DMS53 (cell line): ENCODE measurements around the gene AHCTF1.
A peak's percentile ranks its signal among the peaks of the same experiment; 100 is the strongest.
"Not testable (repeated sequence)": the region's sequence is repeated elsewhere in the genome, so short reads cannot be mapped to it uniquely, and the experiment has no call there.

ENCODE experiments used
- DNase-seq: peaks from one replicate; lab custom pipeline; 2025; lab: John Stamatoyannopoulos, UW

AHCTF1 gene

GRCh38 chr1:246836209-246836966, 95.4 kb downstream of the AHCTF1 start:
- peak; percentile 48 for DNase-seq

DNA sequence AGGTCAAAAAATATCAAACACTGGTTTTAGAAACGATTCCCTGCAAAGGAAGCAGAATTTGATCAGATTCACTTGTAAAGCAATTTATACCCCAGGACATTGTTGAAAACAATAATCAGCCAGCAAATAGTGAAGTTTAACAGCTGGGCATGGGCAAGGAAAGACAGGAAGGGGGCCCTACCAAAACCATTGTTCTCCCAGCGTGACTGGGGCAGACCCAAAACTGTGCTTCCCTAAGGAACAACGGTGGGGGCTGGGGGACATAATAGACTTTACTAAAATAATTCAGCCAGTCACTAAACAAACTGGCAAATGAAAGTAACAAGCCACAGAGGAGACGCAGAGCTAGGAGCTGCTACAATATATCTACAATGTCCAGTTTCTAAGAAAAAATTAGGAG, 100.2 kb downstream of the AHCTF1 start:
- DNase-seq = no peak

DNA sequence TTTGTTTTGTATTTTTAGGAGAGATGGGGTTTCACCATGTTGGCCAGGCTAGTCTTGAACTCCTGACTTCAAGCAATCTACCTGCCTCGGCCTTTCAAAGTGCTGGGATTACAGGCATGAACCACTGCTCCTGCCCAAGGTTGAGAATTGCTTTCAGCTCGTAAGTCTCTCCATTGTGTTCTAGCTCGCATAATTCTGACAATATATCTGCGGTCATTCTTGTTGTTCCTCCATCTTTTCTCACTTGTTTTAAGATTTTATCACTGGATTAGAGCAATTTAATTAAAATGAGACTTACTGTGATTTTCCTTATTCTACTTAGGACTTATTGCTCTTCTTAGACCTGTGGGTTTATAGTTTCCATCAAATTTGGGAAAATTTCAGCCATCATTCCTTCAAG, 102.9 kb downstream of the AHCTF1 start:
- no peak for DNase-seq

DNA sequence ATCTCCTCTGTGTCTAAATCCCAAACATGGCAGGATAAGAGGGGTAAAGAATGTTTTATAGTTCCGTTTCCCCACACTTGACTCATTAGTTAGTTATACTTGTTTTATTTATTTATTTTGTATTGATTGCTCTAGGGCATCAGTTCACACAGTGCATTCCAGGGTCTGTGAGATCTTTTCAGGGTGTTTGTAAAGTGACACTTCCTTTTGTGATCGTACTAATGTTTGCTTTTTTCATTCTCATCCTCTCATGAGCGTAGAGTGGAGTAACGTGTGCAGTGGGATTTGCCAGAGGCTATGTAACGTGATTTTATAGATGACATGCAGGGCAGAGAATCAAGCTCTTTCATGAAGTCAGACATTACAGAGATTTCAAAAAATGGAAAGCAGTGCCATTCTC, 104.4 kb downstream of the AHCTF1 start:
- peak; percentile 89 for DNase-seq

- no peak for DNase-seq
Observed at GRCh38 chr1:246825557-246826175, 106.1 kb downstream of the AHCTF1 start.

DNA sequence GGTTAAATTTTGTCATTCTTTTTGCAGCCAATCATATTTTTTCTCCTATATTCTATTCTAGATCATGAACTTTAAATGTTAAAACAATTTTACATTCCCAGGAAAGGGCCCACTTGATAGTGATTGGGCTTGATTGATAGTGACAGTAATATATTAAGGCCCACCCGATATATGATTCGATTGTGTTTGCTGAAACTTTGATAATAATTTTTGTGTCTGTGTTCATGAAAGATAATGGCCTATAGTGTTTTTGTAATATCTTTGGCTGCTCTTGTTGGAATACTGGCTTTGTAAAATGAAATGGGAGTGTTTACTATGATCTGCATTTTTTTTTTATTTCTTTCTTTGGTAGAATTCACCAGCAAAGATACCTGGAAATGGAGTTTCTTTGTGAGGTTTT, 107.2 kb downstream of the AHCTF1 start:
- DNase-seq = no peak

GRCh38 chr1:246822154-246822553, 109.6 kb downstream of the AHCTF1 start:
- DNase-seq = not testable (repeated sequence)

DNA sequence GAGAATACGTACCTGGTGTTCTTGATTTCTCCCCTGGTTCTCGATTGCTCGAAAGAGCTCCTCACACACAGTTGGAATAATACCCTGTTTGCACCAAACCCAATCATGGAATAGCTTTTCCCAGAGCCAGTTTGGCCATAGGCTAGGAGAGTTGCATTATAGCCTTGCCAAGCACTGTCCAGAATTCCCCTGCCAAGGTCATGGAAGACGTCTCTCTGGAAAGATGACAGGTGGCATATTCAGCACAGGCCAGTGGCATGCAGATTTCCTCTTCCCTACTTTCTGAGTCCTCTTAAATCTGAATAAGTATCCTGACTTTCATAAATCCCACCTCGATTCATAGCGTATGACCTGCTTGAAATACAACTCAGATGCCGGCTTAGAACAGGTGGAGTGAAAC, 111.1 kb downstream of the AHCTF1 start:
- no peak for DNase-seq

DNA sequence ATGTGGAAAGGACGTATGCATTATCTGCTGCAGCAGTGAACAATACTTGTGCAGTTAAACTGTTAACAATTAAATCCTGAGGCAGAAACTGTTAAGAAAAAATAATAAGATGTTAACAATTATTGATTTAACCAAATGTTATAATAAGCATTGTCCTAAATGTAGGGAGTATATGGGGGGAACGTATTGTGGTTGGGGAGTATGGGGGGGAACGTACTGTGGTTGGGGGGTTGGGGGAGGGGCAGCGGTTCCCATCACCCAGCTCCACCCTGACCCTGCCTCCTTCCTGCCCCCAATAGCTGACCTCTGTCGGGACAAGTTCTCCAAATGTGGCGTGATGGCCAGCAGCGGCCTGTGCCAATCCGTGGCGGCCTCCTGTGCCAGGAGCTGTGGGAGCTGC, 114.0 kb downstream of the AHCTF1 start:
- DNase-seq = not testable (repeated sequence)

DNA sequence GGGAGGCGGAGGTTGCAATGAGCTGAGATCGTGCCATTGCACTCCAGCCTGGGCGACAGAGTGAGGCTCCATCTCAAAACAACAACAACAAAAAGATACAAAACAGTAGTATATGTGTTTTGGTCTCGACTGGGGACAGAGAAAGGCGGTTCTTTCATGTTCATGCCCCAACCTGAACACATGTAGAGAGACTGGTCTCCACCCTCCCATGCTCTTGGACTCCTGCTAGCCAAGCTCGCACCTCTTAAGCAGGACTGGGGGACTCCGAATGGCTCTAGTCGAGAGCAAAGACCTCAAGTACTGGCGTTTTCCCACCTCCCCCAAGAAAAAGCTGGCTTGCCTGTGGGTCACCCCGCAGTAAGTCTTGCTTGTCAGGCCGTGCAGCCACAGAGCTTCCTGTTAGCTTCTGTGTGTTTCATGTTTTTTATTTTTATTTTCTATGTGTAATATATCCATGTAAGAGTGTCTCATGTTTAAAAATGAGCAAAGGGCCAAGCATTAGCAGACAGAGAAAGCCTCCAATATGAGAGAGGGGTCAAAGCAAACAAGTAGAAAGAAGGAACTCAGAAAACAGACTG, 116.0 kb downstream of the AHCTF1 start:
- DNase-seq = no peak

GRCh38 chr1:246814890-246815289, 116.9 kb downstream of the AHCTF1 start:
- DNase-seq = no peak

DNA sequence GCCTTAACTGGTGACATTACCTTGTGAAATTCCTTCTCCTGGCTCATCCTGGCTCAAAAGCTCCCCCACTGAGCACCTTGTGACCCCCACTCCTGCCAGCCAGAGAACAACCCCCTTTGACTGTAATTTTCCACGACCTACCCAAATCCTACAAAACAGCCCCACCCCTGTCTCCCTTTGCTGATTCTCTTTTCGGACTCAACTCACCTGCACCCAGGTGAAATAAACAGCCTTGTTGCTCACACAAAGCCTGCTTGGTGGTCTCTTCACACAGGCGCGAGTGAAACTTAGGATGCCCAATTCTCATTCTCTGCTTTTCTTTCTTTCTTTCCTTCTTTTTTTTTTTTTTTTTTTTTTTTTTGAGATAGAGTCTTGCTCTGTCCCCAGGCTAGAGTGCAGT, 118.4 kb downstream of the AHCTF1 start:
- DNase-seq = not testable (repeated sequence)

DNA sequence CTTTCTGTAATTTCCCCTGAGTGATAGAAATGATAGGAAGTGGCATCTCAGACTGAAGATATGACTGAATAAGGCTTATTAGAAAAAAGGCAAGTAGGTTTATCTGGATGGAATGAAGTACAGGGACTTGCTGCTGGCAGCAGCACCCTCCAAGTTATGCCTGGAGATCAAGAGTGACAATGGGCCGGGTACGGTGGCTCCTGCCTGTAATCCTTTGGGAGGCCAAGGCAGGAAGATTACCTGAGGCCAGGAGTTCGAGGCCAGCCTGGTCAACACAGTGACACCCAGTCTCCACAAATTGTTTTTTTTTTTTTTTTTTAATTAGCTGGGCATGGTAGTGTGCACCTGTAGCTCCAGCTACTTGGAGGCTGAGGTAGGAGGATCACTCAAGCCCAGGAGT, 119.8 kb downstream of the AHCTF1 start:
- no peak for DNase-seq

DNA sequence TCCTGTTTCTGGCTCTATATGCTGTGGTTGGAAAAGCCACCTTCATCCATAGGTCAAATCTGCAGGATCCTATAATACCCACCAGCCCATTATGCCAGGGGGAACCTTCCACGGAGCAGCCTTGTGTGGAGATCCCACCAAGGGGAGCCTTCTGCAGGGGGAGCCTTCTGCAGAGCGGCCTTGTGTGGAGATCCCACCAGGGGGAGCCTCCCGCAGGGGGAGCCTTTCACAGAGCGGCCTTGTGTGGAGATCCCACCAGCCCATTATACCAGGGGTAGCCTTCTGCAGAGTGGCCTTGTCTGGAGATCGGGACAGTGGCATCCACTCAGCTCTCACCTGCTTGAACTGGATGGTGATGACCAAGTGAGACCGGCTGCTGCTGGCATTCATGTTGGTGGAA, 122.3 kb downstream of the AHCTF1 start:
- DNase-seq = no peak

- DNase-seq = peak; percentile 76
Observed at GRCh38 chr1:246805135-246805716, 126.5 kb downstream of the AHCTF1 start.

GRCh38 chr1:246803883-246804282, 127.9 kb downstream of the AHCTF1 start:
- DNase-seq = no peak

GRCh38 chr1:246803373-246803772, 128.4 kb downstream of the AHCTF1 start:
- DNase-seq = no peak

GRCh38 chr1:246801241-246802020, 130.3 kb downstream of the AHCTF1 start:
- DNase-seq = peak; percentile 52

- DNase-seq = no peak
Observed at GRCh38 chr1:246800756-246801155, 131.0 kb downstream of the AHCTF1 start.

GRCh38 chr1:246800356-246800755, 131.4 kb downstream of the AHCTF1 start:
- DNase-seq = no peak

DNA sequence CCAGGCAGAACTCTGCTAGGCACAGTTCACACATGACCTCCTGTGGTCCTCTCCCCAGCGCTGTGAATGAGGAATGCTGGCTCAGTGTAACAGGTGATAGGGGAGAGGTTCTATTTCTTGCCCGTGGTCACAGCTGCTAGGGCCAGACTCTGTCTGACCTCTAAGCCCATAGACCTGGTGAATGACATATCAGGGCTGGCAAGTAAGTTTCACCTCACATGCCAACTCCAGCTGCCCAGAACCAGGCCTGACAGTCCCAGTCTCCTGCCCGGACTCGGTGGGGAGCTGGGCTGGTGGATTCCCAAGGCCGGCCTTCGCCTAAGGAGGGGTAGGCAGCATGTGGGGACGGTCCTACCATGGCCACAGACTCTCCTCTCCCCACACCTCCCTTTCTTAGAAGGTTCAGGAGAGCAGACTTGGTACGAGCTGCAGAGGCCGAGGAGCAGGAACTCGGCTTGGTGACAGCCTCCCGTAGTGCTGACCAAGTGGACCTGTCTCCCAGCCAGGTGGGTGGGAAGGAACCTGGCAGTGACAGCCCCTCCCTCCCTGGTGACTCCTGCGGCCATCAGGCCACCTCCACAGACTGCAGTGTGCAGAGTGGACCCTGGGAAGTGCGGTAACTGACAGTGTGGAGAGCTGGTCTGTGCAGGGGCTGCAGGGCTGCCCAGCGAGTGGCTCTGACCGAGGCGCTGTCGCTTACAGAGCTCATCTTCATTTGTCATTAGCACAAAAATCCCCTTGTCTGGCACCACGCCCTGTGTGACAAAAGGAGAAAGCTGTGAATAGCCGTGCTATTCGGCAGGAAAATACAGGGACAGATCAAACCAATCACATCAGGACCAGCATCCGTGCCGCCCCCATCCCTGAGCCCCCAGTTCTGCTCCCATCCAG, 132.9 kb downstream of the AHCTF1 start:
- no peak for DNase-seq
